KMS-11 (cell line): Measurements from ENCODE around the gene TFAP2A.

Experiments
- H2AFZ ChIP-seq: fragments of 200-600 bp; sonication (generic); 2 replicates; pipeline ENCODE4 v1.6.1; 2016; ENCODE audit warnings: antibody characterized with exemption, mixed run types, low read depth
- H3K27ac ChIP-seq: fragments of 200-600 bp; sonication (generic); 2 replicates; pipeline ENCODE4 v1.6.1; 2016; ENCODE audit warnings: mild to moderate bottlenecking, mixed run types
- H3K27me3 ChIP-seq: fragments of 200-600 bp; sonication (generic); 2 replicates; pipeline ENCODE4 v1.6.1; 2017; ENCODE audit warnings: mild to moderate bottlenecking, low read depth, mixed run types, moderate library complexity; ENCODE audit not compliant: insufficient read depth
- H3K36me3 ChIP-seq: fragments of 200-600 bp; sonication (generic); 2 replicates; pipeline ENCODE4 v1.6.1; 2017; ENCODE audit warnings: mild to moderate bottlenecking, mixed run types; ENCODE audit not compliant: insufficient read depth
- H3K4me1 ChIP-seq: fragments of 200-600 bp; sonication (generic); 2 replicates; pipeline ENCODE4 v1.6.1; 2016; ENCODE audit warnings: mild to moderate bottlenecking, low read depth, mixed run types; ENCODE audit not compliant: poor library complexity, severe bottlenecking
- H3K4me2 ChIP-seq: fragments of 200-600 bp; sonication (generic); 2 replicates; pipeline ENCODE4 v1.7.0; 2016; ENCODE audit warnings: mild to moderate bottlenecking, mixed run types
- H3K4me3 ChIP-seq: fragments of 200-600 bp; sonication (generic); IDR thresholded peaks from 2 replicates; pipeline ENCODE4 v1.6.1; 2017; ENCODE audit warnings: low read depth, low read length, mixed read lengths; ENCODE audit not compliant: insufficient read depth
- H3K79me2 ChIP-seq: fragments of 200-600 bp; sonication (generic); 2 replicates; pipeline ENCODE4 v1.6.1; 2016; ENCODE audit warnings: low read depth, mixed run types; ENCODE audit not compliant: insufficient read depth
- H3K9ac ChIP-seq: fragments of 200-600 bp; sonication (generic); 2 replicates; pipeline ENCODE4 v1.6.1; 2016; ENCODE audit warnings: mild to moderate bottlenecking, mixed run types
- H4K20me1 ChIP-seq: fragments of 200-600 bp; sonication (generic); 2 replicates; pipeline ENCODE4 v1.6.1; 2016; ENCODE audit warnings: mild to moderate bottlenecking, mixed run types; ENCODE audit not compliant: insufficient read depth
- CTCF ChIP-seq: fragments of 200-600 bp; sonication (generic); conservative IDR thresholded peaks from 2 replicates; pipeline ENCODE4 v1.6.1; 2017; ENCODE audit warnings: low read depth, mild to moderate bottlenecking, antibody characterized with exemption, low read length, moderate library complexity, mixed read lengths

Gene TFAP2A

GRCh38 chr6:10416516-10416862 is 1.6 kb upstream of the TFAP2A start:
- Histone ChIP-seq H2AFZ (no peak overlapping the region), H3K27ac (no peak overlapping the region), H3K4me2 (no peak overlapping the region), H3K4me3 (no peak overlapping the region), H4K20me1 (no peaks in the 10 kb centered on the region), H3K79me2 (no peaks in the 10 kb centered on the region), H3K36me3 (no peaks in the 10 kb centered on the region), H3K27me3 (no peaks in the 10 kb centered on the region), H3K9ac (no peak overlapping the region), H3K4me1 (peaks cover 20% of the 10 kb centered on the region)
- TF ChIP-seq CTCF = no peak

GRCh38 chr6:10415617-10416480 is 975 bp upstream of the TFAP2A start:
- Histone ChIP-seq H3K4me2 (no peak overlapping the region), H3K36me3 (no peaks in the 10 kb centered on the region), H3K79me2 (no peaks in the 10 kb centered on the region), H3K4me1 (peaks cover 20% of the 10 kb centered on the region), H3K9ac (no peak overlapping the region), H3K4me3 (no peak overlapping the region), H3K27ac (no peak overlapping the region), H3K27me3 (no peaks in the 10 kb centered on the region), H2AFZ (no peak overlapping the region), H4K20me1 (no peaks in the 10 kb centered on the region)
- TF ChIP-seq CTCF = no peak

- peak overlapping the region; percentile 100 for H3K4me2 ChIP-seq
- H3K79me2 ChIP-seq = no peaks in the 10 kb centered on the region
- no peak for TF ChIP-seq CTCF
- H3K36me3 ChIP-seq = no peaks in the 10 kb centered on the region
- H3K27me3 ChIP-seq = no peaks in the 10 kb centered on the region
- H3K9ac ChIP-seq = peak overlapping the region; percentile 60; the same call in 1 of the 2 replicates
- H4K20me1 ChIP-seq = no peaks in the 10 kb centered on the region
- H3K27ac ChIP-seq = no peak overlapping the region; the same call in 1 of the 2 replicates
- H2AFZ ChIP-seq = peak overlapping the region; percentile 76; the same call in 1 of the 2 replicates
- H3K4me1 ChIP-seq = peaks cover 20% of the 10 kb centered on the region
- peak overlapping the region; percentile 52 for H3K4me3 ChIP-seq
Measured at GRCh38 chr6:10413850-10414738, 780 bp downstream of the TFAP2A start.

GRCh38 chr6:10413262-10413849 is 1.5 kb downstream of the TFAP2A start:
- Histone ChIP-seq H3K27ac (peak overlapping the region; percentile 67; the same call in 1 of the 2 replicates), H3K9ac (peak overlapping the region; percentile 60; the same call in 1 of the 2 replicates)

More at GRCh38 chr6:10413262-10413849, 1.5 kb downstream of the TFAP2A start:
- Histone ChIP-seq H3K79me2 (no peaks in the 10 kb centered on the region), H4K20me1 (no peaks in the 10 kb centered on the region), H3K27me3 (no peaks in the 10 kb centered on the region), H3K4me3 (peak overlapping the region; percentile 52), H3K36me3 (no peaks in the 10 kb centered on the region), H3K4me1 (peaks cover 20% of the 10 kb centered on the region), H3K4me2 (peak overlapping the region; percentile 100), H2AFZ (peak overlapping the region; percentile 76)
- TF ChIP-seq CTCF = no peak
